DMS 273 treated with DMSO at 0.1 percent for 48 hours (cell line): ENCODE measurements around the gene FGFR2.

ENCODE experiments used
- DNase-seq: peaks from one replicate; lab custom pipeline; 2025; lab: John Stamatoyannopoulos, UW

FGFR2 gene

GRCh38 chr10:121493521-121493920 is 104.7 kb downstream of the FGFR2 start:
- no peak for DNase-seq

GRCh38 chr10:121490871-121491519 is 107.2 kb downstream of the FGFR2 start:
- no peak for DNase-seq

- no peak for DNase-seq
Measured at GRCh38 chr10:121485436-121486139, 112.7 kb downstream of the FGFR2 start.

DNA sequence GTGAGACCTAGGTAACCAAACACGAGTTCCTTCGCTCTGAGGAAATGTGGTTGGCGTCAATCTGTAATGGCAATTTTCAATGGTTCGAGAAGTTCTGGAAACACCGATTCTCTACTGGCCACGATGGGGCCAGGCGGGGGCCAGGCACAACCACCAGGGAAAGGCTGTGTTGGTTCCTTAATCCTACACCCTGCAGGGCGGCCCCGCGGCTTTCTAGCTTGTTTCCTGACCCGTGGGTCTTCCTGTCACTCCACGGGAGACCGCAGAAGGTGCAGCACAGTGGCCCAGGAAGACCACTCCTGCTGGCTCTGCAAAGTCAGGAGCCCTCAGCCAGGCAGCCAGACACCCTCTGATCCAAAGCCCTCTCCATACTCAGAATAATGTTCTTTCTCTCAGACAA is 113.4 kb downstream of the FGFR2 start:
- DNase-seq = no peak

GRCh38 chr10:121484401-121484800 is 113.8 kb downstream of the FGFR2 start:
- no peak for DNase-seq

- no peak for DNase-seq
Measured at GRCh38 chr10:121481180-121481579, 117.1 kb downstream of the FGFR2 start.

DNA sequence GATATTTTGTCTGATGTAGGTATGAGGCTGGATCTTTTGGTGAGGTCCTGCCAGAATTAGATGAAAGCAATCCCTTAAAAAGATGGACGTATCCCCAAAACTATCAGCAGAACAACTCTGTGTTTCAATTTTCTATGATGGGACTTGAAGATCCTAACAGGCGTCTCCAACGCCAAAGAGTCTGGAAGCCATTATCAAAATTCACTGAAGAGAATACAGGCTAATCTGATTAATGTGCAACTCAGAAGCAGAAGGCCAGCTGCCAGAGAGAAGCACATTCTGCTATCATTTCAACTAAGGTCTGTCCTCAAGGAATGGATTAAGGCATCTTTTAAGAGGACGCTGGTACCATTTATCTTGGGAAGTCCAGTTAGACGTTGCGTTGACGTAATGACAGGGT is 119.7 kb downstream of the FGFR2 start:
- no peak for DNase-seq

DNA sequence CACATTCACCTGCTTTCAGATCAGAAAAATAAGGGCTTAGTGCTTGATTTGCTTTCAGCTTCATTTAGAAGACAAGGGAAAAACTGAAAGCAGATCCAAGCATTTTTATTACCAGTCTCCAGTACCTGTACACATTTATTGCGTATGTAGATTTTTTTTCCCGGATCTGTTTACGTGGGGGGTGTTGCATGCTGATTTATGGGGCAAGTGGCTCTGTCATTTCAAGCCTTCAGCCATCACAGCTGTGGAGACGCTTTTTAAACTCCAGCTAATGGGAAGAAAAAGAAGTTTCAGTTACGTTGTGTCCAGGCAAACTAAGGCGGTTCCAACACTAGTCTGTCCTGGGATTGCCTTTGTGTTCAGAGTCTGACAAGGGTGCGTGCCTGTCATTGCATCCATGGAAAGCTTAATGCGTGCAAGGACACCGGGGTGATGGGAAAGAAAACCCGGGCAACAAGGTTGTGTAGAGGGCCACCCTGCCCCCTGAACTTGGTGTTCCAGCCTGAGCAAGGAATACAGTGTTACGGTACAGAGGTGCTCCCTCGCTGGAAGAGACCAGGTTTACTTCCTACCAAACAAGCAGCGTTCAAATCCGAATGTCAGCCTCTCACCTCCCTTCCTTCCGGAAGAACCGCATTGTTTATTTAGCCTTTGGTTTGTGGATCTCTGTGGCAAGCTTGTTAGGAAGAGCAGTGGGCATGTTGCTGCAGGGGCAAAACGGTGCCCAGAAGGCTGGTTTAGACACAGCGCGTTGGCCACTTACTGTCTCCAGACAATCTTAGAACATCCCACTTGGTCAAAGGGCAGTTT is 128.2 kb downstream of the FGFR2 start:
- DNase-seq = no peak

GRCh38 chr10:121468726-121469125 is 129.5 kb downstream of the FGFR2 start:
- no peak for DNase-seq

DNA sequence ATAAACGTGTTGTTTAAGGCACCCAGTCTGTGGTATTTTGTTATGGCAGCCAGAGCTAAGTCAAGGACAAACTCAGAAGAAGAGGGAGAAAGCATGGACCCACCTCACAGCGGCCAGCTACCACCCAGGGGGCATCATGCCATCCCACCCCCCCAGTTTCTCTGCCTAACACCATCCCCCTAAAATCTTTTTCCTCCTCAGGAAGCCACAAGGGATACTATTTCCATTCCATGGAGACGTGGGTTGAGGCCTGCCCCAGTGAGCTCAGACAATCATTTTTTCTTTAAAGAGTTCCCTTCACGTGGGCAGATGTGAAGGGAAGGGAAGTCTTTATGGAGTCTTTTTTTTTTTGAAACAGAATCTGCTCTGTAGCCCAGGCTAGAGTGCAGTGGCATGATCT is 131.8 kb downstream of the FGFR2 start:
- DNase-seq = no peak

DNA sequence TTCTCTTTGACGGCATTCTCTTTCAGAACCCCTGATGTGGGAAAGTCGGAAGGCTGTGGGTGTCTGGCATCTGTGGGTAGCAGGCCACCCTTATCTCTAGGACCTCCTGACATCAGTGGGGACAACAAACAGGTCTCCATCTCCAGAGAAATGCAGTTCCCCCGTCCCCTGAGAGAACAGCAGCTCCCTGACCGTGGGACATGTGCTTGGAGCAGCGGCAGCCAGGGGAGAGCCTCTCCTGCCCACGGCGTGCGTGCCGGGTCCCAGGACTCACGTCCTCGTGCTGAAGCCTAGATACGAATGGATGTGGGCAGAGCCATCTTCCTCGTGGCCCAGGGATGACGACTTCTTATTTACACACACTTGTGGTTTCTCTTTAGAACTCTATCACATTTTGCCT is 133.0 kb downstream of the FGFR2 start:
- DNase-seq = no peak

DNA sequence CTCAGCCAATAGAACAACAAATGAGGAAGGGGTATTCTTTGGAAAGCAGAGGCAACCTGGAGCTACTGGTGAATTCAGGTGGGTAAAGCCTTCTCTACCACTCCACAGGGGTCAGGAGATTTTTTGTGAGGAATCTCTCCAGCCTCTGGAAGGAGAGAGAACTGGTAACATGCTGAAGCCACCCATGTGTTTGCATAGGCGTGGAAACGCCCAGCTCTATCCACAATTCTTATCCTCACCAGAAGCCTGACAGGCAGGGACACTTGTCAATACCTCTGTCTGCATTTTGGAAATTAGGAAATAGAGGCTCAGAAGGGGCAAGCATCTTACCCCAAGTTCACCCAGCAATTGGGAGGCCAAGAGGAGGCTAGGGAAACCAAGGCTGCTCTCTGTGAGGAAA is 133.7 kb downstream of the FGFR2 start:
- DNase-seq = no peak

DNA sequence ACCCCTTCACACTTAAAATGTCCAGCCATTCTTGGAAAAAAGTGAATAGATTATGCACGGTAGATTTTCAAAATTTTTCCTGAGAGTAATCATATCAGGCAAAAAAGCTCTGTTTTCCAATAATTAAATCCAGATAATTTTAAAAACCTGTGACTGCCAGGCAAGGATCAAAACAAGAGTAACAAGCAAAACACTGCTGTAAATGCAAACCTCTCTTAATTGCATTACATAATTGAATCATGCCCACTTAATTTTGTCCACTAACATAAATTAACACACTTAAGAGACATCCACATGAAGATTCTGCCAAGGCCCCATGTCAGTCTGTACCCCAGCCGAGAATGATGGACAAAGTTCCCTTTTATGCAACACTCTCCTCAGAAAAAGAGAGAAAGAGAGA is 135.3 kb downstream of the FGFR2 start:
- DNase-seq = no peak

- DNase-seq = no peak
Measured at GRCh38 chr10:121462281-121462680, 136.0 kb downstream of the FGFR2 start.

- no peak for DNase-seq
Measured at GRCh38 chr10:121461307-121461706, 136.9 kb downstream of the FGFR2 start.

- DNase-seq = no peak
Measured at GRCh38 chr10:121460733-121461132, 137.5 kb downstream of the FGFR2 start.

GRCh38 chr10:121459622-121460453 is 138.4 kb downstream of the FGFR2 start:
- DNase-seq = no peak

DNA sequence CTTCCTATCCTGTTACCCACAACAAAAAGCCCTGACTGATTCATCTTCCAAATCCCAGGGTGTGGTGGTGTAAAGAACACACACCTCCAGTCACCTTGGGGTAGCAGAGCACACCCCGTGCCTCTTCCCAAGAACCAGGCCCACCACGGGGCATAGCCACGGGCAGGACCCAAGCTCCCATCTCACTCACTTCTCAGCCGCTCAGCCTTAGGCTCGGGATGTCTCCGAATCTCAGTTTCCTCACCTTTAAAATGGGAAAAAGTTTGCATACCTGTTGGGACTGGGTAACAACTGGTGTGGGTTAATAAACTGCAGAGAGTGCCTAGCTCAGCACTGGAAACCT is 139.0 kb downstream of the FGFR2 start:
- DNase-seq = no peak

GRCh38 chr10:121457729-121458128 is 140.5 kb downstream of the FGFR2 start:
- DNase-seq = no peak

- no peak for DNase-seq
Measured at GRCh38 chr10:121455377-121455776, 142.9 kb downstream of the FGFR2 start.

DNA sequence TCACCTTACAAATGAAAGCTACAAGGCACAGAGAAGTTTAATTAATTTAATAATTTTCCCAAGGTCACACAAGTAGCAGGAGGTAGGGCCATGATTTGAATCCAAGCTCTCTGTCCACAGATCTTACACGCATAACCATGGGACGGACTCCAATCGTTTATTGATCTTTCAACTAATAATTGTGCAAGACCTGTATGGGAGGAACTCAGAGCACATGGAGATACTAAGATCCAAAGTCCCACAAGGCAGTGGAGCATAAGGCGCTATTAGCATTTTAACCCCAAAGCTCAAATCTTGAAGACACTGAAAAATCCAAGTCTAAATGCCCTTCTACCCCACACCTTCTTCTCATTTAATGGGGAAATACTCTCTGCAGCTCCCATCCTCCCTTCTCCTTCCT is 143.5 kb downstream of the FGFR2 start:
- DNase-seq = no peak

- DNase-seq = no peak
Measured at GRCh38 chr10:121453160-121453559, 145.1 kb downstream of the FGFR2 start.
